Measurements from ENCODE around the gene KRT16.
"Not testable (repeated sequence)": the region's sequence is repeated elsewhere in the genome, so short reads cannot be mapped to it uniquely, and the experiment has no call there.

KRT16 gene

DNA sequence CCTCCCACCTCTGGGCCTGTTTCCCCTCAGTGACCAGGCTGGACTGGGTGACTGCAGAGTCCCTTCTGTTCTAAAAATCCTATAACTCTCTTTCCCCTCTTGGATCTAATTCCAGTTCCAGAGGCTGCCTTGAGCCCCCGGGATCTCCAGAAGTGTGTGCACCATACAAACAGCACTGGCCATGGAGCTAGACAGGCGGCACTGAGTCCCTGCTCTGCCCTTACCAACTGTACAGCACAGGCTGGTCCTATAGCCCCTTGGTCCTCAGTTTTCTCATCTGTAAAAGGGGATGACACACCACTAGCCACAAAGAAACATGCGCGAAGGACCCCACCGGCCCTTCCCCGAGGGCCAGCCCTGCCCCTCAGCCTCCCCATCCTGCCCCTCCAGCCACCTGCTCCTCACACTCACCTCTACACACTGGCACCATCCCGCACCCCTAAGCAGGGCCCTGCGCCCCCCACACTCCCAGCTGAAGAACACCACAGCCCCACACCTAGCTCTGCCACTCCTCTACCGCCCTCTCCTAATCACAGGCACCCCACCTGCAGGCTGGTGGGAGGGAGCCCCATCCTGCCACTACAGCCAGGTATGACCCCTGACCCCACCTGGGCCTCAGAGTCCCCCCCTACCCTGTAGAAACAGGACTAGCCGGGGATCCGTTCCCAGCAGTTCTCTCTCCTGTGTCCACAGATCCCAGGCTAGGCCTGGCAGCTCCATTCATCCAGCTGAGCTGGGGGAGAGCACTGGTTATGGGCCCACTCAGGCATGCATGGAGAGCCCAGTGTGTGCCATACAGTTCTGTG lies 913 bp upstream of the KRT16 start:
- no peak for DNase-seq

DNA sequence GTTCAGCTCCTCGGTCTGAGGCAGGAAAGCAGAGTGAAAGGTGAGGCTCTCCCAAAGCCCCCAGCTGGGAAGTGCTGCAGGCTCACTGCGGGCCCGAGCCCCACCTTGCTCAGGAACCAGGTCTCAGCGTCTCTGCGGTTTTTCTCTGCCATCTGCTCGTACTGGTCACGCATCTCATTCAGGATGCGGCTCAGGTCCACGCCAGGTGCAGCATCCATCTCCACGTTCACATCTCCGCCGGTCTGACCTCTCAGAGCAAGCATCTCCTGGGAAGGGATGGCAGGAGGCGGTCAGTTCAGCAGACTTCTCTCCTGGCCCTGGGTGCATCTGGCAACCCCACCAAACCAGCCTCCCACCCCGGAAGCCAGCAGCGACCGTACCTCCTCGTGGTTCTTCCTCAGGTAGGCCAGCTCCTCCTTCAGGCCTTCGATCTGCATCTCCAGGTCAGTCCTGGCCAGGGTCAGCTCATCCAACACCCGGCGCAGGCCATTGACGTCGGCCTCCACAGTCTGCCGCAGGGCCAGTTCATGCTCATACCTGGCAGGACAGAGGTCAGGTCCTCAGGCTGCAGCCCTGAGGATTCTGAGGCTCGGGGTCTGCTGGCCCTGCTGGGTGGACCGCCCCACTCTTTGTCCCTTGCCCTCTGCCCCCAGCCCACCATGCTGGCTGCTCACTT lies 1.5 kb downstream of the KRT16 start:
- no peak for DNase-seq

DNA sequence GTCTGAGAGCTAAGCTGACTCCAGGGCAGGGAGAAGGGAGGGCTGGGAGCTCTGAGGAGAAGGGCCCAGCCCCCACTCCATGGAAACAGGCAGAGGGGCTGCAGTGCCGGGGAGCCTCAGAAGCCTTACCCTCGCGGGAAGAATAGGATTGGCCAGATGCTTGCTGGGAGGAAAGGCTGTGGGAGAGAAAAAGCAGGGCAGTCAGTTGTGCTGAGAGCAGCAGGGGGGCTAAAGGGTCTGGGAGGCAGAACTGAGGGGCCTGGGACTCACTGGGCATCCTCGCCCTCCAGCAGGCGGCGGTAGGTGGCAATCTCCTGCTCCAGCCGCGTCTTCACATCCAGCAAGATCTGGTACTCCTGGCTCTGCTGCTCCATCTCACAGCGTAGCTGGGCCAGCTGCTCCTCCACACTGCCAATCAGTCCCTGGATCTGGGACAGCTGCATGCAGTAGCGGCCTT lies 2.5 kb downstream of the KRT16 start:
- not testable (repeated sequence) for DNase-seq

GRCh38 chr17:41606930-41607329 lies 5.6 kb downstream of the KRT16 start:
- DNase-seq = not testable (repeated sequence)

DNA sequence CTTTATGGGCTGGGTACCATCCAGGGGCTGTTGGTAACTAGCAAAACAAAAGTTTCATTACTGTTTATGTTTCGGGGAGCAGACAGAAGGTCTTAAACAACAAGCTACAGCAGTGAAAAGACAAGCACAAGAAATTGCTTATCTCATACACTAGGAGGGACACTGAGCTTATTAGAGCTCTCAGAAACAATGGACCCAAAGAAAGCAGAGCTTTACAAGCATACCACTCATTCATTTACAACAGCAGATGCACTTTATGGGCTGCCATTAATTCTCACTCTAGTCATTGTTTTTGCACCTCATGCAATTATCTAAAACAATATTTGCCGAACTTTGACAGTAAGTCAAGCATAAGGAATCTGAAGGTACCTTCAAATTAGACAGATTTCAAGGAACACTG lies 10.0 kb downstream of the KRT16 start:
- DNase-seq = no peak

DNA sequence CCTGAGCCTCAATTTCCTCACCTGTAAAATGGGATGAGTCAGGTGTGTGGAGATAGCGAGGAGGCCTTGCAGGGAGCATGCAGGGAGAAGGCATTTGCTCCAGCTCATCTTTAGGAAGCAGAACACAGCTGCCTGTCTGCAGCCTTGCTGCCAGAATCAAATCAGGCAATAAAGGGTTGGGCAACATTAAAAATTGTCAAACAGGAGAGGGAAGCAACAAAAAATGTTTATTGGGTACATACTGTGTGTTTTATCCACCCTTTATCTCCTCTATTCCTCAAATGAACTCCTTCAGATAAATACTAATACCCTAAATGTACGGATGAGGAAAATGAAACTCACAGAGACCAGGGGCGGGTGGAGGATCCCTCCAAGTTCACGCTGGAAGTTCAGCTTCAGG lies 12.2 kb downstream of the KRT16 start:
- DNase-seq = no peak

DNA sequence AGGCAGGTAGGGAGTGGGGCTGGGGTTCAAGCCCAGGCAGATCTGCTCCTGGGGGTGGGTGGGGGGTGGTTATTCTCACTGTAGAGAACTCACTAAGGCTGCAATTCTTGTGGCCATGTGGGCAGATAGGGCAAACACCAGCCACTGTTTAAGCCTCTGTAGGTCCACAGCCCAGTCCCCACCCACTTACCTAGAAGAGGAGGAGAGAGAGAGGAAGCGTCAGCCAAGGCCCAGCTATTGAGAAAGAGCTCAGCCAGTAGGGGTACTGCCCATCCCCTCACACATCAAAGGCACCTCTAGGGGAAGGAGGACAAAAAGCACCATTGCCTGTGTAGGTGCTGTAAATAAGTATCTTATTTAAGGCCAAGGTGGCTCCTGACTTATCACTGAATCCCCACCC lies 12.9 kb downstream of the KRT16 start:
- DNase-seq = no peak

DNA sequence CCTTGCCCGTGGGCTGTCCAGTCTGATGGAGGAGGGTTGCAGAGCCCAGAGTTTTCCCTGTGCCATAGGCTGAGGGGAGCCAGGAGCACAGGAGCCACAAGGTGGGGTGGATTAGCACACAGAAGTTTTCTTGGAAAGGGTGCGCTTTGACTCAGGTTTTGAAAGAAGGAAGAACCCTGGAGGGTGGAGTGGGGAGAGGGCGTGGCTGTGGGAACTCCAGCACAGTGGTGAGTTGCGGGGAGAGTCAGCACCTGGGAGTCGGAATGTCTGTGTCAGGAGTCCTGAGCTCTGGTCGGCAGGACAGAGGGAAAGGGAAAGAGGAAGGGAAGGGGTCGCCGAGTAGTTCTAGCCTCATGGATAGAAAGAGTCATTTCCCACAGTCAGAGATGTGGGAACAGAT lies 17.0 kb downstream of the KRT16 start:
- DNase-seq = no peak

DNA sequence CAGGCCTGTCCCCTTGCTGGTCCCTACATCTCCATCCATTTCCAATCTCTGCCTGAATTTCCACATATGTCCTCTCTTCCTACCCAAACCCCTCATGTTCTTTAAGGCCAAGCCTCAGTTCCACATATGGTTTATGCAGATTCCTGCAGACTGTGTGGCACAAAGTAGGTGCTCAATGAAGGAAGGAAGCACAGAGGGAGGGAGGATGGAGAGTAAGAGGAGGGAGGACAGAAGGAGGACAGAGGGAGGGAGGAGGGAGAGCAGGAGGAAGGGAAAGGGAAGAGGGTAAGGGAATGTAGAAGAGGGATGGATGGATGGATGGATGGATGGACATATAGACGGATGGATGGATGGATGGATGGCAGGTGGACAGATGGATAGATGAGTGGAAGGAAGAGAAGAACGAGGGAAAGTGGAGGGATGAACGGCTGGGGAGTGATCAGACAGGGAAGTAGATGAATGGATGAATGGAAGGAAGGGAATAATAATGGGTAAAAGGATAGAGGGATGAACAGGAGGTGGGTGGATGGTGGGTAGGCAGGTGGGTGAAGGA lies 18.1 kb downstream of the KRT16 start:
- DNase-seq = no peak

DNA sequence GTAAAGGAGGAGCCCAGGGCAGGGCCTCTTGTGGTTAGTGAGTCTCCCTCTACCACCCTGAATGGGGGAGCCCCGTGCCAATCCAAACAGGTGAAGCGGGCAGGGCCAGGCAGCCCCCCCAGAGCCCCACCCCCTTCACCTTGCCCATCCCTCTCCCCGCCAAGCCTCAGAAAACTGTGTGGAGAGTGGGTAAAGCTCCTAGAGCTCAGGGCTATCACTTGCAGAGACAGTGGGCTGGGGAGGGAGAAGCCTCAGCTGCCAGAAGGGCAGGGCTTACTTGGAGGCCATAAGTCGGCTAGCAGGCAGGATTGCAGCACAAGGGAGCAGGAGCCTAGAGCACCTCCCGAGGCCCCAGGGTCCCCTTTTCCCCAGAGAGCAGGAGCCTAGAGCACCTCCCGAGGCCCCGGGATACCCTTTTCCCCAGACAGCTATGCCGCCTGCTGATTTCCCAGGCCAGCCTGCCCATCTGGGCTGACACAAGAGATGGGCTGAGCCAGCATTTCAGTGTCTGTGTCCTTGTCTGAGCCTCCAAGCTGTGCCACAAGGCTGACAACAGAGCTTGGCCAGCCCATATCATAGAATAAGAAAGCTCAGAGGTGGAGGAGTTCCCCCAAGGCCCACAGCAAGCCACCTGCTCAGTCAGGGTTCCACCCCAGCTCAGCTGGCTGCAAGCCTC lies 19.1 kb downstream of the KRT16 start:
- DNase-seq = no peak

- DNase-seq = no peak
These were observed 19.8 kb downstream of the KRT16 start for GRCh38 chr17:41592601-41593305.

DNA sequence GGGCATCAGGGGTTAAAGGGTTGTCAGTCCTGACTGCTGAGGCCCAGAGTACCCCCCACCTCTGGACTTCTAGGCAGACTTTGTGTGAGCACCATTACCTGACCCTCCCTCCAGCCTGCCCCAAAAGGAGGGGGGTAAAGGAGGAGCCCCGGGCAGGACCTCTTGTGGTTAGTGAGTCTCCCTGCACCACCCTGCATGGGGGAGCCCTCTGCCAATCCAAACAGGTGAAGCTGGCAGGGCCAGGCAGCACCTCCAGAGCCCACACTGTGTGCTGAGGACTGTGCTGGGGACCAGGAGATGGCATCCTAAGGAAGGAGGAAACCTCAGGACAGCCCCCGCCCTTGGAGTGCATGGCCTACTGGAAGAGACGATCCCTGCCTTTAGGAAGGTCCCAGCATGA lies 23.3 kb downstream of the KRT16 start:
- no peak for DNase-seq

DNA sequence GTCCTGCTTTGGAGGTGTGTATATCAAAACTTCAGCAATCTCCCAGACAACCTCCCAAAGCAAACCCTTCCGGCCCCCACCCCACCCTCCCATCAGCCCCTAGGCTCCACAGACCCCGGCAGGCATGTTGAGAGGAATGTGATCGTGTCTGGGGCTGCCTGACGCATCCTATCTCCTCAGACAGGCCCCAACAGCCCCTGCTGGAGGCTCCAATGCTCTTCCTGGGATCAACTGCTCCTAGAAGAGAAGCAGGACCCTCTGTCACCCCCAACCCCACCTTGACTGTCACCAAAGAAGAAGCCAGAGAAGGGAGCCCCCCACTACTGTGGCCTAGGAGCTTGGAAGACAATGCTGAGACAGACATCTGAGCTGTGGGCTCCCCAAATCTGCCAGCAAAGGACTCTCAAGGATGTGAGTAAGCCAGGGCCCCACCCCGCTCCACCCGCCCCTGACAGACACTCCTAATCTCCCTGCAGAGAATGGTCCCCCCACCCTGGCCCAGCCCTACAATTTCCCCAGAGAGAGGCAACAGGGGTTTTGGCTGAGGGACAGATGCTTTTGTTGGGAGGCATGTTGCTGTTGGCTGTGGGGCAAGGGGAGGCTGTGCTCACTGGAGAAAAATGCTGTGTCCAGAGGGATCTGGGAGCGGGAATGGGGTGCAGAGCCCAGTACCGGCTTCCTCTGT lies 24.3 kb downstream of the KRT16 start:
- no peak for DNase-seq

- DNase-seq = no peak
These were observed 25.6 kb downstream of the KRT16 start, which contains the start of gene KRT14 for GRCh38 chr17:41586863-41587495. KRT14 (minus strand) TSS chr17:41586895; CDS start chr17:41586834, 61 bp downstream.

DNA sequence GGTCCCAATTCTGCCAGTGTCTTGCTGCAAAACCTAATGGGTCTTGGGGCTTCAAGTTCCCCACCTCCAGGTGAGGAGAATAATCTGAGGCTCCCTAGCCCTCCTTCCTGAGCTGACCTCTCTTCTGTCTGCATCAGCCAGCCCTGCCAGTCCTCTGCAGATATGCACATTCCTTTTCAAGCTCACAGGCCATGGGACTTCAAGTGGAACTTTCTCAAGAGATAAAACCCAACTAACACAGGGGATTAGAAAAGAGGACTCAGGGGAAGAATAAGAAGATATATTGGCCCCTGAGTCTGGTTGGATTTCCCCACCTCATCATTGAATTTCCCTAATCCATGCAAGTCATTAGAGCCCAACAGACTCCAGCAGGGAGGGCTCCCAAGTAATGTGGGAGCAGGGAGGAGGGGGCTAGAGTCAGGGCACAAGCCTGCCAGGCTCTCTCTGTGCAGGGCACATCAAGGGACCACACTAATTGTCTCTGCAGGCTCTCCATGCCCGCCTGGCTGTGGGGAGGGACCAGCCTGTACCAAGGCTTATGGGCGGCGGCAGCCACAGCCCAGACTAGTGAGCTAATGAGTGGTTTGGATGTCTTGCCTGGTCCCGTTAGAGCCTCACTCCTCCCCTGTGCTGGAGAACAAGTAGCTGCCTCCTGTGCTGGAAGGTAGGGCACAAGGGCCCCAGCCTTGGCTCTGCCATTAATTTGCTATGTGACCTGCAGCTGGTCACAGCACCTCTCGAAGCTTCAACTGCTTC lies 27.1 kb downstream of the KRT16 start:
- DNase-seq = no peak

GRCh38 chr17:41584331-41584927 lies 28.1 kb downstream of the KRT16 start:
- not testable (repeated sequence) for DNase-seq

- no peak for DNase-seq
These were observed 29.1 kb downstream of the KRT16 start for GRCh38 chr17:41583137-41584127.

- not testable (repeated sequence) for DNase-seq
These were observed 30.3 kb downstream of the KRT16 start for GRCh38 chr17:41582061-41582968.

Measured in hematopoietic multipotent progenitor cell treated with erythropoietin and hydrocortisone succinate and interleukin-3 and kit ligand, for 8 days (in vitro differentiated cells).